PC-9 (cell line): ENCODE measurements around the gene LGR6. TPM values are rescaled to one million over a fixed set of nuclear protein-coding genes. Genes with fewer than 3 reads are reported as not detected.

Source experiments
- BruUV-seq: library from RNA; stranded (reverse); fragments of 400-500 nt; replicated peaks from 2 replicates; lab custom pipeline; 2021; lab: Mats Ljungman, UMichigan
- CTCF ChIA-PET: fragments of 300-600 bp; sonication (Branson Sonifier 250); formaldehyde crosslinking; loops from one replicate; lab custom pipeline; 2022; ENCODE audit warnings: antibody characterized with exemption; lab: Charles Lee
- POLR2A ChIA-PET: fragments of 300-600 bp; sonication (Branson Sonifier 250); formaldehyde crosslinking; loops from one replicate; lab custom pipeline; 2022; ENCODE audit warnings: antibody characterized with exemption; ENCODE audit not compliant: unreplicated experiment; lab: Charles Lee
- DNase-seq, 2 experiments: peaks; one replicate each; pipeline versions ENCODE4 v3.0.0 to v3.0.0-alpha.2; 2015 to 2022; ENCODE audit warnings: mixed read lengths in 1 of 2
- H2AFZ ChIP-seq: fragments of 200-600 bp; sonication (generic); 2 replicates; pipeline ENCODE4 v1.8.1; 2017; ENCODE audit warnings: antibody characterized with exemption
- H3F3A ChIP-seq: fragments of 200-600 bp; sonication (generic); 2 replicates; pipeline ENCODE4 v1.8.1; 2017; ENCODE audit warnings: antibody characterized with exemption, mild to moderate bottlenecking, low read depth; ENCODE audit not compliant: insufficient read depth
- H3K27ac ChIP-seq: fragments of 200-600 bp; sonication (generic); 2 replicates; pipeline ENCODE4 v1.6.1; 2016; ENCODE audit warnings: mixed run types
- H3K27me3 ChIP-seq: fragments of 200-600 bp; sonication (generic); 2 replicates; pipeline ENCODE4 v1.6.1; 2016; ENCODE audit warnings: low read depth, mixed run types; ENCODE audit not compliant: insufficient read depth
- H3K36me3 ChIP-seq: fragments of 200-600 bp; sonication (generic); 2 replicates; pipeline ENCODE4 v1.6.1; 2016; ENCODE audit warnings: low read depth, mixed run types
- H3K4me1 ChIP-seq: fragments of 200-600 bp; sonication (generic); replicated peaks from 2 replicates; pipeline ENCODE4 v1.6.1; 2016; ENCODE audit warnings: mixed run types; ENCODE audit not compliant: insufficient read depth
- H3K4me2 ChIP-seq: fragments of 200-600 bp; sonication (generic); 2 replicates; pipeline ENCODE4 v1.6.1; 2017; ENCODE audit warnings: mixed run types
- H3K4me3 ChIP-seq: fragments of 200-600 bp; sonication (generic); 2 replicates; pipeline ENCODE4 v1.6.1; 2016; ENCODE audit warnings: mixed run types
- H3K79me2 ChIP-seq: fragments of 200-600 bp; sonication (generic); 2 replicates; pipeline ENCODE4 v1.6.1; 2017; ENCODE audit warnings: low read depth, mixed run types
- H3K9me2 ChIP-seq: fragments of 200-600 bp; sonication (generic); 2 replicates; pipeline ENCODE4 v1.8.1; 2017; ENCODE audit warnings: mild to moderate bottlenecking; ENCODE audit not compliant: insufficient read depth
- H3K9me3 ChIP-seq: fragments of 200-600 bp; sonication (generic); 2 replicates; pipeline ENCODE4 v1.8.1; 2016; ENCODE audit warnings: low read depth; ENCODE audit not compliant: insufficient read depth
- H4K20me1 ChIP-seq: fragments of 200-600 bp; sonication (generic); 2 replicates; pipeline ENCODE4 v1.8.1; 2017; ENCODE audit not compliant: insufficient read depth
- EZH2 ChIP-seq: fragments of 200-600 bp; sonication (generic); IDR thresholded peaks from 2 replicates; pipeline ENCODE4 v1.8.0; 2017; ENCODE audit warnings: antibody characterized with exemption, low read depth
- intact Hi-C: fragments of 100-400 bp; cut with micrococcal nuclease; formaldehyde crosslinking; loops from one replicate; pipeline ENCODE4 v1.10.0; 2022; ENCODE audit not compliant: unreplicated experiment
- total RNA-seq: library from RNA; stranded (reverse); gene quantifications from 2 replicates; pipeline ENCODE4 v1.2.3, GENCODE V29; 2021
- TF ChIP-seq, protein P1 (sequence below): fragments of 200-600 bp; sonication (generic); conservative IDR thresholded peaks from 2 replicates; pipeline ENCODE4 v1.6.1; 2017; ENCODE audit warnings: mixed run types, antibody characterized with exemption, mild to moderate bottlenecking, moderate library complexity

Gene LGR6
- total RNA-seq, 1 experiment from 2014 or later: 5.6 TPM

DNA sequence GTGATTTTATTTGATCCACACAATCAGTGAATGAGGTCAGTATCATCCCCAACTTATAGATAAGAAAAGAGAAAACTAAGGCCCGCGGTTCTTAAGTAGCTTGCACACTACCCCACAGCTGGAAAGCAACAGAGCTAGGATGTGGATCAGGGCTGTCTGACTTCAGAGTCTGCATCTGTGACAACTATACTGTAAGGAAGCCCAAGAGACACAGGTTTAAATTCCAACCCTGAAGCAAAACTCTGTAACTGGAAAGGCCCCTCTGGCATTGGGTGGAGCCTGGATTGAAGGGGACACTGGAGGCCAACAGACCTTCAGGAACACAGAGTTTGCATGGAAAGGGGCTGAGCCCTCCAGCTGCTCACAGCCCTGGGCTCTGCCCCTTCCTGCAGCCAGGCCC, 40.2 kb downstream of the LGR6 start:
- Histone ChIP-seq H2AFZ (no peak overlapping the region), H3K27ac (no peak overlapping the region), H3K9me2 (no peaks in the 10 kb centered on the region), H3K9me3 (no peaks in the 10 kb centered on the region), H3K4me3 (no peak overlapping the region), H3K4me1 (peaks cover 21% of the 10 kb centered on the region), H3F3A (peaks cover 14% of the 10 kb centered on the region), H3K79me2 (no peaks in the 10 kb centered on the region), H3K36me3 (no peaks in the 10 kb centered on the region), H3K4me2 (no peak overlapping the region), H4K20me1 (no peaks in the 10 kb centered on the region), H3K27me3 (no peaks in the 10 kb centered on the region)
- intact Hi-C loops: no loop called here
- no peak for TF ChIP-seq EZH2
- TF ChIP-seq, protein P1, sequence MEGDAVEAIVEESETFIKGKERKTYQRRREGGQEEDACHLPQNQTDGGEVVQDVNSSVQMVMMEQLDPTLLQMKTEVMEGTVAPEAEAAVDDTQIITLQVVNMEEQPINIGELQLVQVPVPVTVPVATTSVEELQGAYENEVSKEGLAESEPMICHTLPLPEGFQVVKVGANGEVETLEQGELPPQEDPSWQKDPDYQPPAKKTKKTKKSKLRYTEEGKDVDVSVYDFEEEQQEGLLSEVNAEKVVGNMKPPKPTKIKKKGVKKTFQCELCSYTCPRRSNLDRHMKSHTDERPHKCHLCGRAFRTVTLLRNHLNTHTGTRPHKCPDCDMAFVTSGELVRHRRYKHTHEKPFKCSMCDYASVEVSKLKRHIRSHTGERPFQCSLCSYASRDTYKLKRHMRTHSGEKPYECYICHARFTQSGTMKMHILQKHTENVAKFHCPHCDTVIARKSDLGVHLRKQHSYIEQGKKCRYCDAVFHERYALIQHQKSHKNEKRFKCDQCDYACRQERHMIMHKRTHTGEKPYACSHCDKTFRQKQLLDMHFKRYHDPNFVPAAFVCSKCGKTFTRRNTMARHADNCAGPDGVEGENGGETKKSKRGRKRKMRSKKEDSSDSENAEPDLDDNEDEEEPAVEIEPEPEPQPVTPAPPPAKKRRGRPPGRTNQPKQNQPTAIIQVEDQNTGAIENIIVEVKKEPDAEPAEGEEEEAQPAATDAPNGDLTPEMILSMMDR: no peak
- CTCF ChIA-PET: interaction anchor here (0.5 kb wide), 1 partner anchor 23 kb away, joined by 7 read pairs; no protein-coding TSS in a partner anchor
- DNase-seq: no peak
- POLR2A ChIA-PET: no interaction called here
- BruUV-seq: no TSS peak

DNA sequence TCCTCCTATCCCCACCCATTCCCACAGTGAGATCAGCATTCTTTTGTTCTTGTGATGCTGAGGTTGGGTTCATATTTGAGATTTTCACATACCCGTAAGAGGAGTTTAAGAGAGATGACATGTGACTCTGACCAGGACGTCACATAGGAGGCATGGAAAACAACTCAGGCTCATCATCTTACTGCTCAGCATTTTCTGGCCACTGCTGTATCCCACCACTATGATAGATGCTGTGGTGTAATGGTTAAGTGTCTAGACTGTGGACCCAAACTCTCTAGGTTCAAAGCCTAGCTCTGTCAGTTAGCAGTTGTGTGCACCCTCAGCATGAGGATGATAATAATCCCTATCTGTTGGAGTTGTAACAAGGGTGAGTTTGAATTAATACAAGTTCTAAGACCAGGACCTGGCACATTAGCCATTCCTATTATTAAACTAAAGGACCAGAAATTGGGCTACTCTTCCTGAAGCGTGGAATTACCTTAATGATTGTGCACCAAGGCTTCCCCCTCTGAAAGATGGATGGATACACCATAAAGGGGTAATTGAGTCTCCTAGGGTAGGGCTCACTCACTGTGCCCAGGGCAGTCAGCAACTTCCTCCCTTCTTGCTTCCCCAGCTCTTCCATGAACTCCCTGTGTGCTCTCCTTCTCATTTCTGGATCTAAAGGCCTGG, 40.9 kb downstream of the LGR6 start:
- BruUV-seq: no TSS peak
- Histone ChIP-seq H3F3A (peaks cover 14% of the 10 kb centered on the region), H3K79me2 (no peaks in the 10 kb centered on the region), H3K27me3 (no peaks in the 10 kb centered on the region), H3K9me3 (no peaks in the 10 kb centered on the region), H4K20me1 (no peaks in the 10 kb centered on the region), H3K9me2 (no peaks in the 10 kb centered on the region), H2AFZ (no peak overlapping the region), H3K4me1 (peaks cover 21% of the 10 kb centered on the region), H3K36me3 (no peaks in the 10 kb centered on the region), H3K27ac (no peak overlapping the region), H3K4me3 (no peak overlapping the region), H3K4me2 (no peak overlapping the region)
- no peak for DNase-seq
- intact Hi-C loops: no loop called here
- ChIA-PET CTCF (interaction anchor here (1.5 kb wide), 1 partner anchor 35 kb away, joined by 9 read pairs; no protein-coding TSS in a partner anchor), POLR2A (no interaction called here)
- no peak for TF ChIP-seq EZH2
- TF ChIP-seq, protein P1: no peak

DNA sequence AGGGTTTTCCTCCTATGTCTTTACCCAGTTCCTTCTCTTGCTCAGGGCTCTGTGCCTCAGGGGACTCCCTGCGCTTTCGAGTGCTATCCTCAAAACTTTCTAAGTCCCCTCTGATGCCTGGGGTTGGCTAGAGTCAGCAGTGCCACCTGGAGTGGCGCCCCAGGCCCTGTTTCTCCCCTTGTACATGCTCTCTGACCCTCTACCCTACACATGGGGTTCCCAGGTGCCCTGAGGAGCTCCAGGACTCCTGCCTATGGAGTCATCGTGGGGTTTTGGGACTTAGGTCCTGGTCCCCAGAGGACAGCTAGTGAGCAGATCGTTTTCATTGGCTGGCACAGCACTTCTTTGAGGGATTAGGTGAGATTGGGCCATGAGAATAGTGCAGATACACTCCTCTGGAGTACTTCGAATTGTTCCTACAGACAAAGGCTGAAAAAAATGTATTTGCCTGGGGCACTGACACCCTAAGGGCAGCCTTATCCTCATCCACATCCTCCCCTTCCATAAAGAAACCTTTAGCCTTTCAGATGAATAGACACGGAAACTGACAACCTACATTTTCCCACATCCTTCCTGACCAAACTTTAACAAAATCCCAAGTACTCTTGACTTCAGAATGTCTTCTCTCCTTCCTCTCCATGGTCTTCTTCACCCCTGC, 41.5 kb downstream of the LGR6 start:
- Histone ChIP-seq H3K27ac (no peak overlapping the region), H3K4me3 (no peak overlapping the region), H3K36me3 (no peaks in the 10 kb centered on the region), H2AFZ (no peak overlapping the region), H3K4me2 (peak overlapping the region; percentile 81), H3K27me3 (no peaks in the 10 kb centered on the region), H3K79me2 (no peaks in the 10 kb centered on the region), H4K20me1 (no peaks in the 10 kb centered on the region), H3K4me1 (peaks cover 21% of the 10 kb centered on the region), H3F3A (peaks cover 14% of the 10 kb centered on the region), H3K9me3 (no peaks in the 10 kb centered on the region), H3K9me2 (no peaks in the 10 kb centered on the region)
- TF ChIP-seq EZH2: no peak
- TF ChIP-seq, protein P1: no peak
- no peak for DNase-seq
- intact Hi-C loops: no loop called here
- ChIA-PET POLR2A (no interaction called here), CTCF (interaction anchor here (0.6 to 1.5 kb wide), 6 partner anchors 9 to 100 kb away, joined by 3 to 9 read pairs (median 4); partner anchors contain the start of gene LGR6)
- no TSS peak for BruUV-seq
